Astrocyte (in vitro differentiated cells and primary cell): ENCODE data around the gene OR8B8.

Source experiments
- CTCF ChIP-seq: IDR thresholded peaks from 2 replicates; pipeline ENCODE4 v1.5.1; 2011; ENCODE audit warnings: low read depth, mild to moderate bottlenecking, inconsistent platforms, low read length, moderate library complexity; ENCODE audit not compliant: insufficient read depth
- EZH2 ChIP-seq: IDR thresholded peaks from 2 replicates; pipeline ENCODE4 v1.6.1; 2012; ENCODE audit warnings: mild to moderate bottlenecking, low read length, inconsistent platforms; ENCODE audit not compliant: insufficient read depth

GRCh38 chr11:124467381-124467927 lies 22.0 kb upstream of the OR8B8 start:
- TF ChIP-seq CTCF (no peak), EZH2 (no peak)
